ENCODE measurements around the gene LRRC73. TPM values are rescaled to one million over a fixed set of nuclear protein-coding genes. Genes with fewer than 3 reads are reported as not detected.

LRRC73 gene
- total RNA-seq, 1 experiment from 2014 or later, result 0.22 TPM

DNA sequence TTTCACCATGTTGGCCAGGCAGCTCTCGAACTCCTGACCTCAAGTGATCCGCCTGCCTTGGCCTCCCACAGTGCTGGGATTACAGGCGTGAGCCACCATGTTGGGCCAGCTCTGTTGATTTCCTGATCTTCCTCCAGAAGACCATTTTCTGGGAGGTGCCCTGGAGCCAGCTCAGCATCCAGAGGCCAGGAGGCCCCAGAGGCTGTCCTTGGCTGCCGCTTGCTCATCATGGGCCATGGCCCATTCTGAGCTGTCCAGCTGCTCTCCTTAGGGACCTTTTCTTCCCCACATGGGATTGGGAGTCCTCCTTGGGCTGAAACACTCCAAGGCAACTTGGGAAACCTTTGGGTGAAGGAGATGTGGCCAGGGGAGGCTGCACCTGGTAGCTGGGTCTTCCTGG, 15.4 kb downstream of the LRRC73 start:
- ChIA-PET POLR2A (ENCODE audit: unreplicated experiment) (no interaction called here), CTCF (no interaction called here)
- ATAC-seq (no peak), DNase-seq (no peak)
- H3K27me3 ChIP-seq (ENCODE audit: low read length), result no peaks in the 10 kb centered on the region
- H3K9me3 ChIP-seq (ENCODE audit: low read length), result no peaks in the 10 kb centered on the region
- 0 out of 2 replicates have a peak, but pooled peaks cover 7% of the 10 kb centered on the region for H4K20me1 ChIP-seq (ENCODE audit: low read length)
- no peak overlapping the region for H3K4me2 ChIP-seq (ENCODE audit: low read length)
- peaks cover 41% of the 10 kb centered on the region for H3K79me2 ChIP-seq (ENCODE audit: low read length)
- peaks cover 4% of the 10 kb centered on the region; the same call in 1 of the 2 replicates for H3K4me1 ChIP-seq (ENCODE audit: insufficient read depth, low read length)
- H3K27ac ChIP-seq (ENCODE audit: low read length), result no peak overlapping the region
- H2AFZ ChIP-seq (ENCODE audit: low read length), result no peak overlapping the region
- intact Hi-C loops (cut with micrococcal nuclease), result no loop called here
- TF ChIP-seq EZH2 (IDR thresholded peaks at IDR 0.05; ENCODE audit: low read length, unreplicated experiment) (no peak), EZH2phosphoT487 (IDR thresholded peaks at IDR 0.05; ENCODE audit: borderline replicate concordance, low read length) (no peak)
- TF ChIP-seq, protein P1, sequence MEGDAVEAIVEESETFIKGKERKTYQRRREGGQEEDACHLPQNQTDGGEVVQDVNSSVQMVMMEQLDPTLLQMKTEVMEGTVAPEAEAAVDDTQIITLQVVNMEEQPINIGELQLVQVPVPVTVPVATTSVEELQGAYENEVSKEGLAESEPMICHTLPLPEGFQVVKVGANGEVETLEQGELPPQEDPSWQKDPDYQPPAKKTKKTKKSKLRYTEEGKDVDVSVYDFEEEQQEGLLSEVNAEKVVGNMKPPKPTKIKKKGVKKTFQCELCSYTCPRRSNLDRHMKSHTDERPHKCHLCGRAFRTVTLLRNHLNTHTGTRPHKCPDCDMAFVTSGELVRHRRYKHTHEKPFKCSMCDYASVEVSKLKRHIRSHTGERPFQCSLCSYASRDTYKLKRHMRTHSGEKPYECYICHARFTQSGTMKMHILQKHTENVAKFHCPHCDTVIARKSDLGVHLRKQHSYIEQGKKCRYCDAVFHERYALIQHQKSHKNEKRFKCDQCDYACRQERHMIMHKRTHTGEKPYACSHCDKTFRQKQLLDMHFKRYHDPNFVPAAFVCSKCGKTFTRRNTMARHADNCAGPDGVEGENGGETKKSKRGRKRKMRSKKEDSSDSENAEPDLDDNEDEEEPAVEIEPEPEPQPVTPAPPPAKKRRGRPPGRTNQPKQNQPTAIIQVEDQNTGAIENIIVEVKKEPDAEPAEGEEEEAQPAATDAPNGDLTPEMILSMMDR (conservative IDR thresholded peaks at IDR 0.05; ENCODE audit: low read depth, low read length), result no peak
- no peak overlapping the region for H3K4me3 ChIP-seq (ENCODE audit: low read length)
- H3K9me2 ChIP-seq (replicated peaks; ENCODE audit: low read length), result no peaks in the 10 kb centered on the region
- peaks cover 7% of the 10 kb centered on the region for H3K36me3 ChIP-seq (ENCODE audit: low read depth, low read length)
- H3K9ac ChIP-seq (ENCODE audit: low read length), result no peak overlapping the region
- no TSS peak for BruUV-seq (replicated peaks)
- no peaks in the 10 kb centered on the region for H3F3A ChIP-seq (ENCODE audit: low read length, unreplicated experiment)

DNA sequence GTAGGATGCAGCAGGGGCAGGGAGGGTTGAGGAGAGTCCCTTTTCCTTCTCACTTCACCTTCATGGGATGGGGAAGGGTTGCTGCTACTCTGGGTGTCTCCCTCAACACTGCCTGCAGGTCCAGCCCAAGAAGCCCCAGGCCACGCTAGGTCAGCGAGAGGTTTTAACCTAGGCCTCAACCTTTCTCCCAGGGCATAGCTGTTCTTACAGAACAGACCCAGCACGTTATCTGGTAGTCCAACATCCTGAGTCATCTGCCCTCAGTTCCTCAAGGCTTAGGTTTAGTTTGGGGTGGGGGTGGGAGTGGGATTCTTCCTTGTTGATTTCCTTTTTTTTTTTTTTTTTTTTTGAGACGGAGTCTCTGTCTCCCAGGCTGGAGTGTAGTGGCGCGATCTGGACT, 15.8 kb downstream of the LRRC73 start:
- Histone ChIP-seq H3K27ac (ENCODE audit: low read length) (no peak overlapping the region), H3K27me3 (ENCODE audit: low read length) (no peaks in the 10 kb centered on the region), H3K9me2 (replicated peaks; ENCODE audit: low read length) (no peaks in the 10 kb centered on the region), H3K9me3 (ENCODE audit: low read length) (no peaks in the 10 kb centered on the region), H4K20me1 (ENCODE audit: low read length) (peaks cover 8% of the 10 kb centered on the region; the same call in 1 of the 2 replicates), H3F3A (ENCODE audit: low read length, unreplicated experiment) (no peaks in the 10 kb centered on the region), H3K4me3 (ENCODE audit: low read length) (no peak overlapping the region), H2AFZ (ENCODE audit: low read length) (no peak overlapping the region), H3K4me2 (ENCODE audit: low read length) (no peak overlapping the region), H3K79me2 (ENCODE audit: low read length) (peaks cover 45% of the 10 kb centered on the region), H3K4me1 (ENCODE audit: insufficient read depth, low read length) (peaks cover 4% of the 10 kb centered on the region; the same call in 1 of the 2 replicates), H3K9ac (ENCODE audit: low read length) (no peak overlapping the region), H3K36me3 (ENCODE audit: low read depth, low read length) (peaks cover 6% of the 10 kb centered on the region)
- ATAC-seq, result no peak
- TF ChIP-seq, protein P1 (conservative IDR thresholded peaks at IDR 0.05; ENCODE audit: low read depth, low read length), result no peak
- no peak for TF ChIP-seq EZH2 (IDR thresholded peaks at IDR 0.05; ENCODE audit: low read length, unreplicated experiment)
- no peak for TF ChIP-seq EZH2phosphoT487 (IDR thresholded peaks at IDR 0.05; ENCODE audit: borderline replicate concordance, low read length)
- DNase-seq, result no peak
- intact Hi-C loops (cut with micrococcal nuclease), result no loop called here
- ChIA-PET CTCF (no interaction called here), POLR2A (ENCODE audit: unreplicated experiment) (no interaction called here)
- no TSS peak for BruUV-seq (replicated peaks)

DNA sequence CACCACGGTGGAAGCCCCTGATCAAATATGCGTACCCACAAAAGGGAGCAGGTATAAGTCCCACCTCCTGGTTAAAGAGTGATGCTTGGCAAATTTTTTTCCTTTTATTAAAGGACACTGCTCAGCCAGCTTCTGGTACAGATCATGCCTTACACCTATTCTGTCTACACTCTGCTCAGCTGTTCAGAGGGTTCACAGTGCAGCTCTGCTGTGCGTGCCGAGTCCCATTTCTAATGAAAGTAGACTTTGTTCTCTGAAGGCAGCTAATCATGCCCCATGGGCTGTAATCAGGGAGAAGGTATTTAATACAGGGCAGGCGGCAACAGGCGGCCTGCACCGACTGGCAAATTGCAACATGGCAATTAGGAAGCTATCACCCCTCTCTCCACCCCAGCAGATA, 16.3 kb downstream of the LRRC73 start:
- ChIA-PET POLR2A (ENCODE audit: unreplicated experiment) (no interaction called here), CTCF (no interaction called here)
- Histone ChIP-seq H3K4me2 (ENCODE audit: low read length) (no peak overlapping the region), H3K4me1 (ENCODE audit: insufficient read depth, low read length) (peaks cover 4% of the 10 kb centered on the region; the same call in 1 of the 2 replicates), H3K36me3 (ENCODE audit: low read depth, low read length) (peaks cover under 1% of the 10 kb centered on the region; the same call in 1 of the 2 replicates), H3K27me3 (ENCODE audit: low read length) (no peaks in the 10 kb centered on the region), H3K79me2 (ENCODE audit: low read length) (peaks cover 46% of the 10 kb centered on the region), H2AFZ (ENCODE audit: low read length) (no peak overlapping the region), H4K20me1 (ENCODE audit: low read length) (peaks cover 12% of the 10 kb centered on the region; the same call in 1 of the 2 replicates), H3K9me2 (replicated peaks; ENCODE audit: low read length) (no peaks in the 10 kb centered on the region), H3K27ac (ENCODE audit: low read length) (no peak overlapping the region), H3K9ac (ENCODE audit: low read length) (no peak overlapping the region), H3K4me3 (ENCODE audit: low read length) (no peak overlapping the region), H3F3A (ENCODE audit: low read length, unreplicated experiment) (no peaks in the 10 kb centered on the region), H3K9me3 (ENCODE audit: low read length) (no peaks in the 10 kb centered on the region)
- TF ChIP-seq EZH2phosphoT487 (IDR thresholded peaks at IDR 0.05; ENCODE audit: borderline replicate concordance, low read length) (no peak), EZH2 (IDR thresholded peaks at IDR 0.05; ENCODE audit: low read length, unreplicated experiment) (no peak)
- TF ChIP-seq, protein P1 (conservative IDR thresholded peaks at IDR 0.05; ENCODE audit: low read depth, low read length), result no peak
- no TSS peak for BruUV-seq (replicated peaks)
- DNase-seq (no peak), ATAC-seq (no peak)
- intact Hi-C loops (cut with micrococcal nuclease), result no loop called here

Data from PC-3 (cell line).